ENCODE data around the gene ADISSP. TPM values are rescaled to one million over a fixed set of nuclear protein-coding genes. Genes with fewer than 3 reads are reported as not detected.

The ADISSP gene
- total and polyA plus RNA-seq, 2 donors (not counting 3 experiments of a cell fraction or from before 2014, with no cell fraction given) = 55.0 to 67.5 TPM

- Histone ChIP-seq H3K4me1 (ENCODE audit: control insufficient read depth, extremely low read depth, insufficient read depth, low read length) (peaks cover 19% of the 10 kb centered on the region), H3K27ac (ENCODE audit: insufficient read depth, low read depth, low read length) (no peak overlapping the region), H3K4me3 (replicated peaks in 1 of 3; ENCODE audit: insufficient read depth in 1 of 3, low read depth in 1 of 3, low read length in 3 of 3) (no peak overlapping the region), H3K27me3 (ENCODE audit: control insufficient read depth in 2 of 2, insufficient read depth in 2 of 2, low read length in 2 of 2) (no peaks in the 10 kb centered on the region), H2AFZ (ENCODE audit: low read depth, low read length) (no peak overlapping the region), H4K20me1 (replicated peaks; ENCODE audit: control insufficient read depth, extremely low read depth, insufficient read depth, low read length) (no peaks in the 10 kb centered on the region), H3K79me2 (ENCODE audit: control insufficient read depth, insufficient read depth, low read length) (peaks cover 11% of the 10 kb centered on the region), H3K4me2 (ENCODE audit: insufficient read depth, low read length) (no peak overlapping the region), H3K9ac (replicated peaks; ENCODE audit: extremely low read depth, insufficient read depth, low read length) (no peak overlapping the region), H3K36me3 (ENCODE audit: control insufficient read depth in 2 of 2, extremely low read depth in 1 of 2, insufficient read depth in 2 of 2, low read length in 2 of 2) (peaks cover 0 to 26% of the 10 kb centered on the region in 2 experiments), H3K9me3 (replicated peaks; ENCODE audit: control insufficient read depth, insufficient read depth, low read length) (no peaks in the 10 kb centered on the region), H3K9me1 (replicated peaks; ENCODE audit: control insufficient read depth, extremely low read depth, insufficient read depth, low read length) (no peaks in the 10 kb centered on the region)
- DNase-seq (ENCODE audit: low read depth, low spot score) = no peak
- dilution Hi-C loops (cut with MboI; ENCODE audit: extremely low pct_ligation_motif_present, low sequenced_read_pairs) = no loop called here
- POLR2A ChIA-PET = no interaction called here
- no peak for FAIRE-seq
- BruUV-seq (replicated peaks) = no TSS peak
- intact Hi-C loops (cut with micrococcal nuclease) = no loop called here
- no peak for TF ChIP-seq FOS (IDR thresholded peaks at IDR 0.05; ENCODE audit: borderline replicate concordance, insufficient read depth, low read length)
- TF ChIP-seq POLR2A (IDR thresholded peaks at IDR 0.05; ENCODE audit: low read depth, low read length) = no peak
- TF ChIP-seq MAX (IDR thresholded peaks at IDR 0.05; ENCODE audit: insufficient read depth, insufficient read length) = no peak
- TF ChIP-seq MYC (IDR thresholded peaks at IDR 0.05; ENCODE audit: low read depth, low read length) = no peak
- no peak for TF ChIP-seq JUN (IDR thresholded peaks at IDR 0.05; ENCODE audit: borderline replicate concordance, insufficient read depth, insufficient read length, low read depth)
- TF ChIP-seq POLR2AphosphoS5 (IDR thresholded peaks at IDR 0.05; ENCODE audit: insufficient read depth, low read depth, low read length) = no peak
- no peak for TF ChIP-seq CTCF (IDR thresholded peaks at IDR 0.05; ENCODE audit: extremely low read depth in 1 of 2, insufficient read depth in 1 of 2, low read depth in 1 of 2, low read length in 2 of 2)
- TF ChIP-seq GATA2 (IDR thresholded peaks at IDR 0.05; ENCODE audit: insufficient read depth, insufficient read length, low read depth, low read length) = no peak
- no peak for TF ChIP-seq EZH2 (IDR thresholded peaks at IDR 0.05; ENCODE audit: borderline replicate concordance, low read depth, low read length, severe bottlenecking)
- CTCF ChIA-PET = interaction anchor here (0.6 kb wide), 1 partner anchor 18 kb away, joined by 3 read pairs; no protein-coding TSS in a partner anchor
Measured at GRCh38 chr20:3802524-3803239, 35.1 kb upstream of the ADISSP start.

Data from endothelial cell of umbilical vein (primary cell).